Measurements from ENCODE around the gene NCF4. TPM values are rescaled to one million over a fixed set of nuclear protein-coding genes. Genes with fewer than 3 reads are reported as not detected.

Gene NCF4
- total and polyA plus RNA-seq, 2 donors from 2014 or later = 4.7 to 19.4 TPM

DNA sequence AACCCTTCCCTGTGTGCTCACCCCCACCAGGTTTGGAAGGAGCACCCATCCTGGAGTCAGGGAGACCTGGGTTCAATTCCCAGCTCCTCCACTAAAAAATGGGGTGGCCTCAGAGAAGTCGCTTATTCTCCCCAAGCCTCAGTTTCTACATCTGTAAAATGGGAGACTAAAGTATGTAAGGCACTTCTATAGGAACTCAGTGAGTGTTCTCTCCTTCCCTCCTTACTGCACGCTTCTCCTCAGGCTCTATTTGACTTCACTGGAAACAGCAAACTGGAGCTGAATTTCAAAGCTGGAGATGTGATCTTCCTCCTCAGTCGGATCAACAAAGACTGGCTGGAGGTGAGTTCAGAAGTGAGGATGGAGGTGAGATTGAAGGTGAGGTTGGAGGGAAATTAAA is 11.3 kb downstream of the NCF4 start:
- Histone ChIP-seq H3K9me3 (ENCODE audit: control insufficient read depth in 2 of 3, insufficient read depth in 1 of 3, low read length in 3 of 3) (no peaks in the 10 kb centered on the region), H3K27me3 (ENCODE audit: control insufficient read depth, insufficient read depth, low read length) (no peaks in the 10 kb centered on the region), H3K4me3 (ENCODE audit: low read length in 3 of 3) (no peak overlapping the region), H3K4me1 (ENCODE audit: control insufficient read depth in 2 of 3, insufficient read depth in 2 of 3, low read depth in 1 of 3, low read length in 3 of 3) (peaks cover 0 to 8% (median 4%) of the 10 kb centered on the region in 3 donors), H3K9ac (ENCODE audit: low read length in 3 of 3) (no peak overlapping the region), H3K36me3 (ENCODE audit: control insufficient read depth in 2 of 3, insufficient read depth in 3 of 3, low read length in 3 of 3) (no peaks in the 10 kb centered on the region), H3K27ac (ENCODE audit: low read depth in 2 of 2, low read length in 2 of 2) (no peak overlapping the region)
- intact Hi-C loops (cut with DNase I) = no loop called here
- TF ChIP-seq, protein P1, sequence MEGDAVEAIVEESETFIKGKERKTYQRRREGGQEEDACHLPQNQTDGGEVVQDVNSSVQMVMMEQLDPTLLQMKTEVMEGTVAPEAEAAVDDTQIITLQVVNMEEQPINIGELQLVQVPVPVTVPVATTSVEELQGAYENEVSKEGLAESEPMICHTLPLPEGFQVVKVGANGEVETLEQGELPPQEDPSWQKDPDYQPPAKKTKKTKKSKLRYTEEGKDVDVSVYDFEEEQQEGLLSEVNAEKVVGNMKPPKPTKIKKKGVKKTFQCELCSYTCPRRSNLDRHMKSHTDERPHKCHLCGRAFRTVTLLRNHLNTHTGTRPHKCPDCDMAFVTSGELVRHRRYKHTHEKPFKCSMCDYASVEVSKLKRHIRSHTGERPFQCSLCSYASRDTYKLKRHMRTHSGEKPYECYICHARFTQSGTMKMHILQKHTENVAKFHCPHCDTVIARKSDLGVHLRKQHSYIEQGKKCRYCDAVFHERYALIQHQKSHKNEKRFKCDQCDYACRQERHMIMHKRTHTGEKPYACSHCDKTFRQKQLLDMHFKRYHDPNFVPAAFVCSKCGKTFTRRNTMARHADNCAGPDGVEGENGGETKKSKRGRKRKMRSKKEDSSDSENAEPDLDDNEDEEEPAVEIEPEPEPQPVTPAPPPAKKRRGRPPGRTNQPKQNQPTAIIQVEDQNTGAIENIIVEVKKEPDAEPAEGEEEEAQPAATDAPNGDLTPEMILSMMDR (IDR thresholded peaks at IDR 0.05; ENCODE audit: borderline replicate concordance, extremely low read depth, insufficient read depth) = no peak
- DNase-seq = no peak
- no peak for FAIRE-seq

DNA sequence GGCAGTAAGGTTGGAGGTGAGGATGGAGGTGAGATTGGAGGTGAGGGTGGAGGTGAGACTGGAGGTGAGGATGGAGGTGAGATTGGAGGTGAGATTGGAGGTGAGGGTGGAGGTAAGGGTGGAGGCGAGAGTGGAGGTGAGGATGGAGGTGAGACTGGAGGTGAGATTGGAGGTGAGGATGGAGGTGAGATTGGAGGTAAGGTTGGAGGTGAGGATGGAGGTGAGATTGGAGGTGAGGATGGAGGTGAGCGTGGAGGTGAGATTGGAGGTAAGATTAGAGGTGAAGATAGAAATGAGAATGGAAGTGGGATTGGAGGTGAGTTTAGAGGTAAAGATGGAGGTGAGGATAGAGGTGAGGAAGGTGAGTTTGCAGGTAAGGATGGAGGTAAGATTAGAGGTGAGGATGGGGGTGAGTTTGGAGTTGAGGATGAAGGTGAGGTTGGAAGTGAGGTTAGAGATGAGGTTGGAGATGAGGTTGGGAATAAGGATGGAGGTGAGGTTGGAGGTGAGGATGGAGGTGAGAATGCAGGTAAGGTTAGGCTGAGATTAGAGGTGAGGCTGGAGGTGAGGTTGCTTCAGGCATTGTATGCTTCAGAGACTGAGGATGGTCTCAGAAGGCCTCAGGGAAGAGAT is 12.2 kb downstream of the NCF4 start:
- Histone ChIP-seq H3K9ac (ENCODE audit: low read length in 3 of 3) (no peak overlapping the region), H3K27ac (ENCODE audit: low read depth in 2 of 2, low read length in 2 of 2) (no peak overlapping the region), H3K9me3 (ENCODE audit: control insufficient read depth in 2 of 3, insufficient read depth in 1 of 3, low read length in 3 of 3) (no peaks in the 10 kb centered on the region), H3K4me3 (ENCODE audit: low read length in 3 of 3) (no peak overlapping the region), H3K27me3 (ENCODE audit: control insufficient read depth, insufficient read depth, low read length) (no peaks in the 10 kb centered on the region), H3K4me1 (ENCODE audit: control insufficient read depth in 2 of 3, insufficient read depth in 2 of 3, low read depth in 1 of 3, low read length in 3 of 3) (peaks cover 0 to 8% (median 4%) of the 10 kb centered on the region in 3 donors), H3K36me3 (ENCODE audit: control insufficient read depth in 2 of 3, insufficient read depth in 3 of 3, low read length in 3 of 3) (no peaks in the 10 kb centered on the region)
- TF ChIP-seq, protein P1 (IDR thresholded peaks at IDR 0.05; ENCODE audit: borderline replicate concordance, extremely low read depth, insufficient read depth) = no peak
- no peak for DNase-seq
- intact Hi-C loops (cut with DNase I) = no loop called here
- FAIRE-seq = no peak

DNA sequence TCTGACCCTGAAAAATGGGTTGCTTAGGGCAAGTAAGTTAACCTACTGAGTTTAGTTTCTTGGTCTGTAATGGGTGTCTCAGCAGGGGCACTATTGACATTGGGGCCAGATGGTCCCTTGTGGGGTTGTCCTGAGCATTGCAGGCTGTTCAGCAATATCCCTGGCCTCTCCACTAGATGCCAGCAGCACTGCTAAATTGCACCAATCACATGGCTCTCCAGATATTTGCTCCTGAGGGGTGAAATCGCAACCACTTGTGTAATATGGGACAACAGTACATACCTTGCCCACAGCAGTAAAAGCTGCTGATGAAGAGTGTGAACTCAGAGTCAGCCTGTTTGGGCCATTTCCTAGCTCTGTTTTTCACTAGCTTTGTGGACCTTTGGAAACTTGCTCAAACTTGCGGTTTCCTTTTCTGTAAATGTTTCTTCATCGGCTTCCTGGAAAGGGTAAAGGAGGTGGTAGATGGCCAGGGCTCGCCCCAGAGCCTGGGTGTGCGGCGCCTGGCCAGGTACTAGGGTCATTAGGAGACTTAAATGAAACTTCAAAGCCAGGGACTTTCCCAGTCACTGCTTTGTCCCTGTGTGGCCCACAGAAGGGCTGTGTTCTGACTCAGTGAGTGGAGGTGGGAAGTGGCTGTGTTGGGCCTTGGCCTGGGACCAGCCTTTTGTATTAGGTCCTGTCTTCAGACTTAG is 13.0 kb downstream of the NCF4 start:
- FAIRE-seq = no peak
- Histone ChIP-seq H3K4me3 (ENCODE audit: low read length in 3 of 3) (no peak overlapping the region), H3K36me3 (ENCODE audit: control insufficient read depth in 2 of 3, insufficient read depth in 3 of 3, low read length in 3 of 3) (no peaks in the 10 kb centered on the region), H3K9ac (ENCODE audit: low read length in 3 of 3) (peak overlapping the region in 1 of 3 donors; percentile 29), H3K9me3 (ENCODE audit: control insufficient read depth in 2 of 3, insufficient read depth in 1 of 3, low read length in 3 of 3) (no peaks in the 10 kb centered on the region), H3K27ac (ENCODE audit: low read depth in 2 of 2, low read length in 2 of 2) (peak overlapping the region; percentile 43 to 51), H3K4me1 (ENCODE audit: control insufficient read depth in 2 of 3, insufficient read depth in 2 of 3, low read depth in 1 of 3, low read length in 3 of 3) (peaks cover 0 to 8% (median 4%) of the 10 kb centered on the region in 3 donors), H3K27me3 (ENCODE audit: control insufficient read depth, insufficient read depth, low read length) (no peaks in the 10 kb centered on the region)
- TF ChIP-seq, protein P1 (IDR thresholded peaks at IDR 0.05; ENCODE audit: borderline replicate concordance, extremely low read depth, insufficient read depth) = peak; percentile 55
- intact Hi-C loops (cut with DNase I) = no loop called here
- peak in 4 of 5 donors; percentile 55 to 82 (median 72) for DNase-seq

Data from kidney (tissue), 14 donors.